NCI-H128 (cell line): Measurements from ENCODE around the gene KRT9.
"Not testable (repeated sequence)": the region's sequence is repeated elsewhere in the genome, so short reads cannot be mapped to it uniquely, and the experiment has no call there.

Source experiments
- DNase-seq: peaks from one replicate; lab custom pipeline; 2025; ENCODE audit not compliant: unreplicated experiment; lab: John Stamatoyannopoulos, UW

The KRT9 gene

GRCh38 chr17:41602524-41602923, 30.7 kb upstream of the KRT9 start:
- no peak for DNase-seq

DNA sequence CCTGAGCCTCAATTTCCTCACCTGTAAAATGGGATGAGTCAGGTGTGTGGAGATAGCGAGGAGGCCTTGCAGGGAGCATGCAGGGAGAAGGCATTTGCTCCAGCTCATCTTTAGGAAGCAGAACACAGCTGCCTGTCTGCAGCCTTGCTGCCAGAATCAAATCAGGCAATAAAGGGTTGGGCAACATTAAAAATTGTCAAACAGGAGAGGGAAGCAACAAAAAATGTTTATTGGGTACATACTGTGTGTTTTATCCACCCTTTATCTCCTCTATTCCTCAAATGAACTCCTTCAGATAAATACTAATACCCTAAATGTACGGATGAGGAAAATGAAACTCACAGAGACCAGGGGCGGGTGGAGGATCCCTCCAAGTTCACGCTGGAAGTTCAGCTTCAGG, 28.5 kb upstream of the KRT9 start:
- DNase-seq, result no peak

- DNase-seq, result no peak
Observed at GRCh38 chr17:41599680-41600079, 27.8 kb upstream of the KRT9 start.

- no peak for DNase-seq
Observed at GRCh38 chr17:41595585-41595984, 23.7 kb upstream of the KRT9 start.

DNA sequence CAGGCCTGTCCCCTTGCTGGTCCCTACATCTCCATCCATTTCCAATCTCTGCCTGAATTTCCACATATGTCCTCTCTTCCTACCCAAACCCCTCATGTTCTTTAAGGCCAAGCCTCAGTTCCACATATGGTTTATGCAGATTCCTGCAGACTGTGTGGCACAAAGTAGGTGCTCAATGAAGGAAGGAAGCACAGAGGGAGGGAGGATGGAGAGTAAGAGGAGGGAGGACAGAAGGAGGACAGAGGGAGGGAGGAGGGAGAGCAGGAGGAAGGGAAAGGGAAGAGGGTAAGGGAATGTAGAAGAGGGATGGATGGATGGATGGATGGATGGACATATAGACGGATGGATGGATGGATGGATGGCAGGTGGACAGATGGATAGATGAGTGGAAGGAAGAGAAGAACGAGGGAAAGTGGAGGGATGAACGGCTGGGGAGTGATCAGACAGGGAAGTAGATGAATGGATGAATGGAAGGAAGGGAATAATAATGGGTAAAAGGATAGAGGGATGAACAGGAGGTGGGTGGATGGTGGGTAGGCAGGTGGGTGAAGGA, 22.6 kb upstream of the KRT9 start:
- DNase-seq, result no peak

DNA sequence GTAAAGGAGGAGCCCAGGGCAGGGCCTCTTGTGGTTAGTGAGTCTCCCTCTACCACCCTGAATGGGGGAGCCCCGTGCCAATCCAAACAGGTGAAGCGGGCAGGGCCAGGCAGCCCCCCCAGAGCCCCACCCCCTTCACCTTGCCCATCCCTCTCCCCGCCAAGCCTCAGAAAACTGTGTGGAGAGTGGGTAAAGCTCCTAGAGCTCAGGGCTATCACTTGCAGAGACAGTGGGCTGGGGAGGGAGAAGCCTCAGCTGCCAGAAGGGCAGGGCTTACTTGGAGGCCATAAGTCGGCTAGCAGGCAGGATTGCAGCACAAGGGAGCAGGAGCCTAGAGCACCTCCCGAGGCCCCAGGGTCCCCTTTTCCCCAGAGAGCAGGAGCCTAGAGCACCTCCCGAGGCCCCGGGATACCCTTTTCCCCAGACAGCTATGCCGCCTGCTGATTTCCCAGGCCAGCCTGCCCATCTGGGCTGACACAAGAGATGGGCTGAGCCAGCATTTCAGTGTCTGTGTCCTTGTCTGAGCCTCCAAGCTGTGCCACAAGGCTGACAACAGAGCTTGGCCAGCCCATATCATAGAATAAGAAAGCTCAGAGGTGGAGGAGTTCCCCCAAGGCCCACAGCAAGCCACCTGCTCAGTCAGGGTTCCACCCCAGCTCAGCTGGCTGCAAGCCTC, 21.6 kb upstream of the KRT9 start:
- DNase-seq, result no peak

GRCh38 chr17:41592601-41593305, 20.9 kb upstream of the KRT9 start:
- DNase-seq, result no peak

GRCh38 chr17:41589301-41589700, 17.4 kb upstream of the KRT9 start:
- no peak for DNase-seq

DNA sequence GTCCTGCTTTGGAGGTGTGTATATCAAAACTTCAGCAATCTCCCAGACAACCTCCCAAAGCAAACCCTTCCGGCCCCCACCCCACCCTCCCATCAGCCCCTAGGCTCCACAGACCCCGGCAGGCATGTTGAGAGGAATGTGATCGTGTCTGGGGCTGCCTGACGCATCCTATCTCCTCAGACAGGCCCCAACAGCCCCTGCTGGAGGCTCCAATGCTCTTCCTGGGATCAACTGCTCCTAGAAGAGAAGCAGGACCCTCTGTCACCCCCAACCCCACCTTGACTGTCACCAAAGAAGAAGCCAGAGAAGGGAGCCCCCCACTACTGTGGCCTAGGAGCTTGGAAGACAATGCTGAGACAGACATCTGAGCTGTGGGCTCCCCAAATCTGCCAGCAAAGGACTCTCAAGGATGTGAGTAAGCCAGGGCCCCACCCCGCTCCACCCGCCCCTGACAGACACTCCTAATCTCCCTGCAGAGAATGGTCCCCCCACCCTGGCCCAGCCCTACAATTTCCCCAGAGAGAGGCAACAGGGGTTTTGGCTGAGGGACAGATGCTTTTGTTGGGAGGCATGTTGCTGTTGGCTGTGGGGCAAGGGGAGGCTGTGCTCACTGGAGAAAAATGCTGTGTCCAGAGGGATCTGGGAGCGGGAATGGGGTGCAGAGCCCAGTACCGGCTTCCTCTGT, 16.4 kb upstream of the KRT9 start:
- no peak for DNase-seq

DNA sequence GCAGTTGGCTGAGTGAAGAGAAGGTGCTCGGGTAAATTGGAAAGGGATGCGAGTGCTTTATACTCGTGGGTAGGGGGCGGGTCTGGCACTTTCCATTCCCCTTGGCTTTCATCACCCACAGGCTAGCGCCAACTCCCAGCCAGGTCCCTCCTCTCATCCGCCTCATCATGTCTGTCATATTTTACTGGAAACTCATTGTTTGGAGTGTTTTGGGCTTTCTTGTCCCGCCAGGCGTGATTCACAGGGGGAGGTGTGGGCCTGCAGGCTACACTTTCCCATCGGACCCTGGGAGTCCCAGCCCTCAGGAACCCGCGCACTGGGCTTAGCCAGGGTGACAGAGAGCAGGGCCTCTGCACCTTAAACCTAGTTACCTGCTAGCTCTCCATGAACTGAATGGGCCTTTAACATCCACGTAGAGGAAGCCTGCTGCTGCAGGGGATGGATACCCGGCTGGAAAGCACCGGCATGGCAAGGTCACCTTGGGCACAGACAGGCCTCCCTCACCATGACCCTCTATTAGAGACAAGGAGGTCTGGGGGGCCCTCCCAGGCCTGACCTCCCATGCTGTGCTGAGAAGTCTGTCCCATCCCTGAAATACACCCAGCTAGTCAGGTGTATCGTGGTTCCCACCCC, 15.1 kb upstream of the KRT9 start, which contains the start of gene KRT14:
Gene KRT14 (minus strand): TSS at position 33 of the 633 bp plus-strand sequence. CDS start 61 bp downstream, outside the sequence.
- no peak for DNase-seq

GRCh38 chr17:41585301-41586056, 13.6 kb upstream of the KRT9 start:
- DNase-seq, result no peak

DNA sequence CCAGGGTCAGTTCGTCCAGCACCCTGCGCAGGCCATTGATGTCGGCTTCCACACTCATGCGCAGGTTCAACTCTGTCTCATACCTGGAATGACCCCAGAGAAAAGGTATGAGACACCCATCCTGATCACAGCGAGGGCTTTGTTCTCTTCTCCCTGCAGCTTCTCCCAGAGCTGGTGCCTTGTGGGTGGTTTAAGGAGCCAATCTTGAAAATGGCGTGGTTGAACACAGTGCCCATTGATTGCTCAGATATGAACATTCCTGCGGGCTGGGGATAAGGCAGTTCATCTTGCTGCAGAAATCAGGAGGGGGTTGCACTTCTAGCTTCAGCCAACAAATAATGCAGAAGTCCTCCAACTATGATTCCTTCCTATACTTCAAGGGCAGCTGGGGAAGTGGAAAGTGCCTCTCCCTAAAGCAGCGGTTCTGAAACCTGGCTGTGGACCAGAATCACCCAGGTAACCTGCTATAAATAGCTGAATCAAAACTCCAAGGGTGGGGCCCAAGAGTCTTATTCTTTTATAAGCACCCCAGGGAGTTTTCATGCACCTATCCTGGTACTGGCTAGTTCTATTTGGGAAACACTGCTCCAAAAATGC, 12.6 kb upstream of the KRT9 start:
- DNase-seq, result not testable (repeated sequence)

DNA sequence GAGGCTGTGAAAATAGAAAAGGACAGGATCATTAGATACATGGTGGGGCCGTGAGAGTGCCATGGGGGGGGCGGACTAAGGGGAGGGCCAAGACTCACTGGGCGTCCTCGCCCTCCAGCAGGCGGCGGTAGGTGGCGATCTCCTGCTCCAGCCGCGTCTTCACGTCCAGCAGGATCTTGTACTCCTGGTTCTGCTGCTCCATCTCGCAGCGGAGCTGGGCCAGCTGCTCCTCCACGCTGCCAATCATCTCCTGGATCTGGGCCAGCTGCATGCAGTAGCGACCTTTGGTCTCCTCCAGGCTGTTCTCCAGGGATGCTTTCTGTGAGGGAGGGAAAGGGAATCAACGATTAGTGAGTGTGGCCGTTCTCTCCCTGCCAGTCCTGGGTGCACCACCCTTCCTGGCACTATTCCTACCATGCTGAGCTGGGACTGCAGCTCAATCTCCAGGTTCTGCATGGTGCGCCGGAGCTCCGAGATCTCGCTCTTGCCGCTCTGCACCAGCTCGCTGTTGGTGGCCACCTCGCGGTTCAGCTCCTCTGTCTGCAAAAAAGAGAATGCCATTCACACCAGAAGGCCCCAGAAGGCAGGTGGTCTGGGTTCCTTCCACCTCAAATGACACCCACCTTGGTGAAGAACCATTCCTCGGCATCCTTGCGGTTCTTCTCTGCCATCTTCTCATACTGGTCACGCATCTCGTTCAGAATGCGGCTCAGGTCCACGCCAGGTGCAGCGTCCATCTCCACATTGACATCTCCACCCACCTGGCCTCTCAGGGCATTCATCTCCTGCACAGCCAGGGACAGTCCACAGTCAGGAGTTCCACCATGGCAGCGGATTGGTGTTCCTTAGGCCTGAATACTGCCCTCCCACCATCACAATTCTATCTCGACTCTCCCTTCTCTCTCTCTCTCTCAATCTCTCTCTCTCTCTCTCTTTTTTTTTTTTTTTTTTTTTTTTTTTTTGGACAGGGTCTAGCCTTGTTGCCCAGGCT, 11.6 kb upstream of the KRT9 start:
- DNase-seq, result no peak

DNA sequence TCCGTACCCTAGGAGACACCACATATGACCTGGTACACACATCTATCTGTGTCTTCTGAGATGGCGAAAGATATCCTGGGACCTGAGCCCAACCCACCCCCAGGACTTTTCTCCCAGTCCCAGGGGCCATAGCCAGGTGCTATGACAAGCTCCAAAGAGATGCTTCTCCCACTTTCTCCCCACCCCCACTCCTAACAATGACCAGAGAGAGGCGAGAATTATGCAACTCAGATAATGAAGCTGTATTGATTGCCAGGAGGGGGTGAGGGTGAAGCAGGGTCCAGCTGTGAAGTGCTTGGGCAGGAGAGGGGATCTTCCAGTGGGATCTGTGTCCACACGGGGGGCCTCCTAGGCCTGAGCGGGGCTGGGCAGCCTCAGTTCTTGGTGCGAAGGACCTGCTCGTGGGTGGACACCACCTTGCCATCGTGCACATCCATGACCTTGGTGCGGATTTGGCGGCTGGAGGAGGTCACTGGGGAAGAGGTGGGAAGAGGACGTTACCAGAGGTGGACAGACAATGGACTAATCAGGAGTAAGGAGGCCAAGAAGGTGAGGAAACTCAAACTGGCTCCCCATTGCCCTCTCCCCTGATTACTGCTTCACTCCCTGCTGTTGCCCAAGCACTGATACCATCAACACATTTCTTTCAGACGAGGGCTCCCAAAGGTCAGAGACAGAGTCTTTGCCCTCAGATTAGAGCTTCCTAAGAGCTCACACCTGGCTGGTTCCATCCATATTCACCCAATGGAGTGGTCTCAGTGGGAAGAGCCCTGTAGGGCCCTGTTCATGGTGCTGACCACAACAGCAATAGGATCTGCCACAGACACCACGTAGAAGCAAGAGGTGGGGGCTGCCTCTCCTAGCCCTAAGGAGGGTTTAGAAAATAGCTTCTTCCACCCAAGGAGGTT, 10.5 kb upstream of the KRT9 start:
- not testable (repeated sequence) for DNase-seq

DNA sequence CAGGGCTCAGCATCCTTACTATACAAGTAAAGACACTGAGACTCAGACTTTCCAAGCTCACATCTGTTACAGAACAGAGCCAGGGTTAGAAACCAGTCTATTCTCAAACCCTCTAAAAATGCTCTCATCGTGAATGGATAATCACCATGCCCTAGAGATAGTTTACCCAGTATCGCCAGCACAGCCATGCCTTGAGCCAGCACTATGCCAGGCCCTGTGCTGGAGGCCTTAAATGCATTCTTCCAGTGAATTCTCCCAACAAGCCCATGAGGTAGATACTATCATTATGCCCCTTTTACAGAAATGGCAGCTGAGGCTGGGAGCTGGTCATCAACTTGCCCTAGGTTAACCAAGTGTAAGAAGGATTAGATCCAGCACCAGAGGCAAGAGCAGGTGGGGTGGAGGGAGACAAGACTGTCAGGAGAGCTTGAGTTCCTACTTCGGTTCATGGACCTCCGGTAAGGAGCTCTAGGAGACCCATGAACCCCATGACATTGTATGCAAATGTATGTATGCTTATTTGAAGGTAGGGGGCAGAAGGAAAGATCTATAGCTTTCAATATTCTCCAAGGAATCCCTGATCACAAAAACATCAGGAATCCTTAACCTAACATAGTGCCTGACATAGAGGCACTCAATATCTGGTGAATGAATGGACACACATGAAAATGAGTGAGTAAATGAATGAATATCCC, 9.7 kb upstream of the KRT9 start:
- DNase-seq, result no peak

DNA sequence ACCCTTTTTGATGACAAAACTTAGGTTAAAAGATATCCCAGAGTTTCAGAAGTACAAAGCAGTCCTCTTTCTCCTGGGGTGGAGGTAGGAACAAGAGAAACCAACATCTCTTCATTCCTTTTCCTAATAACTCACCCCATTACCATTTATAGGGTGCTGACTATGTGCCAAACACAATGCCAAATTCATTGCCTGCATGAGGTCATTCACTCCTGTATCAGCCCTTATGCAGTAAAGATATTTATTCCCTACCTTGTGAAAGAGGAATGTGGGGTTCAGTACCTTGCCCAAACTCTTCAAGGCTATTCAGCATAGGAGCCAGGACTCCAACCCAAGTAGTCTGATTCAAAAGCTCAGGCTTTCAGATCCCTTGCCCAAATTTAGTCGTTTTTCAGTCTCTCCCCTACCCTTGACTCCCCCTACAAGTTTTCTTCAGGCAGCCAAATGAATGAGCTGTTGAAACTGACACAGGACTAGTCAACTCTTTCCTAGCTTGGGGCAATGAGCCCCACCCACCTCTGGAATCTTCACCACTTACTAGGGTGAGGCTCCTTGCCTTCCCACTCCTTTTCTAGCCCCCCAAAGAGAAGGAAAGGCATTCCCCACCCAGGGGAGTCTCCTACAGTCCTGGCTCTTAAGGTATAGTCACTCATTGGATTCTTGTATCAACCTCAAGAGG, 9.0 kb upstream of the KRT9 start:
- no peak for DNase-seq

DNA sequence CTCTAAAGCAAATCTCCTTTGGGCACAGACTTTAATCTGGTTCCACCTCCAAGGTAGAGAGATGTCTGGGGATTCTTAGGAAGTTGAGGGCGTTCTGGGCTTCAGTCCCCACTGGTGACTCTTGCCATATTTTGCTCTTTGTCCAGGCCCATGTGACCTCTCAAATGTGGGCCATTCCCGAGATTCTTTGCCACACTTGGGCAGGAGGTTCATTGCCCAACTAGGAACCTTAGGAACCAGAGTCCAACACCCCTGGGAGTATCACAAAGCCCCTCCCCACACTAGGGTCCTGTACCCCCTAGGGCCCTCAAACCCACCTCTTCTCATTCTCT, 8.4 kb upstream of the KRT9 start:
- DNase-seq, result no peak
